KMS-11 (cell line): ENCODE results near the gene GAB4.
"Not testable (repeated sequence)": the region's sequence is repeated elsewhere in the genome, so short reads cannot be mapped to it uniquely, and the experiment has no call there.

ENCODE experiments used
- H2AFZ ChIP-seq: fragments of 200-600 bp; sonication (generic); 2 replicates; pipeline ENCODE4 v1.6.1; 2016; ENCODE audit warnings: antibody characterized with exemption, mixed run types, low read depth
- H3K27ac ChIP-seq: fragments of 200-600 bp; sonication (generic); 2 replicates; pipeline ENCODE4 v1.6.1; 2016; ENCODE audit warnings: mild to moderate bottlenecking, mixed run types
- H3K27me3 ChIP-seq: fragments of 200-600 bp; sonication (generic); 2 replicates; pipeline ENCODE4 v1.6.1; 2017; ENCODE audit warnings: mild to moderate bottlenecking, low read depth, mixed run types, moderate library complexity; ENCODE audit not compliant: insufficient read depth
- H3K36me3 ChIP-seq: fragments of 200-600 bp; sonication (generic); 2 replicates; pipeline ENCODE4 v1.6.1; 2017; ENCODE audit warnings: mild to moderate bottlenecking, mixed run types; ENCODE audit not compliant: insufficient read depth
- H3K4me1 ChIP-seq: fragments of 200-600 bp; sonication (generic); 2 replicates; pipeline ENCODE4 v1.6.1; 2016; ENCODE audit warnings: mild to moderate bottlenecking, low read depth, mixed run types; ENCODE audit not compliant: poor library complexity, severe bottlenecking
- H3K4me2 ChIP-seq: fragments of 200-600 bp; sonication (generic); 2 replicates; pipeline ENCODE4 v1.7.0; 2016; ENCODE audit warnings: mild to moderate bottlenecking, mixed run types
- H3K4me3 ChIP-seq: fragments of 200-600 bp; sonication (generic); IDR thresholded peaks from 2 replicates; pipeline ENCODE4 v1.6.1; 2017; ENCODE audit warnings: low read depth, low read length, mixed read lengths; ENCODE audit not compliant: insufficient read depth
- H3K79me2 ChIP-seq: fragments of 200-600 bp; sonication (generic); 2 replicates; pipeline ENCODE4 v1.6.1; 2016; ENCODE audit warnings: low read depth, mixed run types; ENCODE audit not compliant: insufficient read depth
- H3K9ac ChIP-seq: fragments of 200-600 bp; sonication (generic); 2 replicates; pipeline ENCODE4 v1.6.1; 2016; ENCODE audit warnings: mild to moderate bottlenecking, mixed run types
- H4K20me1 ChIP-seq: fragments of 200-600 bp; sonication (generic); 2 replicates; pipeline ENCODE4 v1.6.1; 2016; ENCODE audit warnings: mild to moderate bottlenecking, mixed run types; ENCODE audit not compliant: insufficient read depth
- CTCF ChIP-seq: fragments of 200-600 bp; sonication (generic); conservative IDR thresholded peaks from 2 replicates; pipeline ENCODE4 v1.6.1; 2017; ENCODE audit warnings: low read depth, mild to moderate bottlenecking, antibody characterized with exemption, low read length, moderate library complexity, mixed read lengths

The GAB4 gene

GRCh38 chr22:17024380-17024779 is 16.4 kb upstream of the GAB4 start:
- H4K20me1 ChIP-seq, H3K36me3 ChIP-seq, H3K4me3 ChIP-seq, H3K79me2 ChIP-seq, H3K9ac ChIP-seq, H3K27me3 ChIP-seq, H2AFZ ChIP-seq, H3K27ac ChIP-seq, H3K4me1 ChIP-seq, H3K4me2 ChIP-seq: not testable (repeated sequence)

- H4K20me1 ChIP-seq, H3K4me1 ChIP-seq, H3K9ac ChIP-seq, H3K36me3 ChIP-seq, H3K27me3 ChIP-seq, H3K79me2 ChIP-seq, H3K4me2 ChIP-seq, H3K4me3 ChIP-seq, H2AFZ ChIP-seq, H3K27ac ChIP-seq: not testable (repeated sequence)
Observed at GRCh38 chr22:17015552-17015951, 7.5 kb upstream of the GAB4 start.

- not testable (repeated sequence) for H3K4me3 ChIP-seq, H3K9ac ChIP-seq, H3K4me1 ChIP-seq, H4K20me1 ChIP-seq, H3K79me2 ChIP-seq, H2AFZ ChIP-seq, H3K36me3 ChIP-seq, H3K4me2 ChIP-seq, H3K27me3 ChIP-seq, H3K27ac ChIP-seq
Observed at GRCh38 chr22:17014101-17014440, 6.0 kb upstream of the GAB4 start.

GRCh38 chr22:17013396-17014100 is 5.5 kb upstream of the GAB4 start:
- Histone ChIP-seq H3K27me3 (no peaks in the 10 kb centered on the region), H3K4me2 (no peak overlapping the region), H2AFZ (no peak overlapping the region), H3K36me3 (no peaks in the 10 kb centered on the region), H3K4me1 (no peaks in the 10 kb centered on the region), H3K79me2 (no peaks in the 10 kb centered on the region), H3K9ac (no peak overlapping the region), H3K27ac (no peak overlapping the region), H3K4me3 (no peak overlapping the region), H4K20me1 (no peaks in the 10 kb centered on the region)
- no peak for TF ChIP-seq CTCF

GRCh38 chr22:17012267-17012666 is 4.2 kb upstream of the GAB4 start:
- Histone ChIP-seq H3K27ac (no peak overlapping the region), H3K36me3 (no peaks in the 10 kb centered on the region), H4K20me1 (no peaks in the 10 kb centered on the region), H3K27me3 (no peaks in the 10 kb centered on the region), H3K4me2 (no peak overlapping the region), H3K4me3 (no peak overlapping the region), H3K4me1 (no peaks in the 10 kb centered on the region), H2AFZ (no peak overlapping the region), H3K79me2 (no peaks in the 10 kb centered on the region), H3K9ac (no peak overlapping the region)
- TF ChIP-seq CTCF, result no peak

- no peaks in the 10 kb centered on the region for H3K36me3 ChIP-seq
Observed at GRCh38 chr22:17009640-17010291, 1.7 kb upstream of the GAB4 start.

More at GRCh38 chr22:17009640-17010291, 1.7 kb upstream of the GAB4 start:
- Histone ChIP-seq H3K27ac (no peak overlapping the region), H4K20me1 (no peaks in the 10 kb centered on the region), H3K79me2 (no peaks in the 10 kb centered on the region), H3K9ac (no peak overlapping the region), H3K4me1 (no peaks in the 10 kb centered on the region), H2AFZ (no peak overlapping the region), H3K4me3 (no peak overlapping the region), H3K4me2 (no peak overlapping the region), H3K27me3 (no peaks in the 10 kb centered on the region)
- TF ChIP-seq CTCF, result no peak
